Measurements from ENCODE around the gene HSFX3. TPM values are rescaled to one million over a fixed set of nuclear protein-coding genes. Genes with fewer than 3 reads are reported as not detected.

The HSFX3 gene
- total and polyA plus RNA-seq, 2 of the 13 experiments (the other 11 are each of a cell fraction or from before 2014, with no cell fraction given) = not detected

GRCh38 chrX:149570668-149571067, 20.9 kb upstream of the HSFX3 start:
- DNase-seq (ENCODE audit: low spot score) (no peak), FAIRE-seq (no peak), ATAC-seq (no peak)
- no peak overlapping the region for H3K27ac ChIP-seq (ENCODE audit: extremely low read length, insufficient read depth, low read length)
- H3K4me2 ChIP-seq (ENCODE audit: low read depth, low read length) = no peak overlapping the region
- H3K9ac ChIP-seq (ENCODE audit: insufficient read depth, low read depth, low read length) = no peak overlapping the region
- H3K27me3 ChIP-seq (ENCODE audit: control insufficient read depth in 1 of 2, insufficient read depth in 2 of 2, low read length in 2 of 2) = no peaks in the 10 kb centered on the region
- no peaks in the 10 kb centered on the region for H4K20me1 ChIP-seq (ENCODE audit: insufficient read depth, low read length)
- WGBS (ENCODE audit: low lambda C conversion rate) = 22% methylated on average over 6 of the region's 6 CpGs
- ChIA-PET CTCF (ENCODE audit: low intra/inter-chr PET ratio, low total read pairs) (no interaction called here), POLR2A (no interaction called here)
- no peaks in the 10 kb centered on the region for H3K36me3 ChIP-seq (replicated peaks in 1 of 2; ENCODE audit: control insufficient read depth in 1 of 2, insufficient read depth in 2 of 2, low read length in 2 of 2)
- H3K9me3 ChIP-seq (ENCODE audit: low read length) = no peaks in the 10 kb centered on the region
- no TSS peak for BruUV-seq (replicated peaks)
- no peaks in the 10 kb centered on the region for H3K79me2 ChIP-seq (ENCODE audit: insufficient read depth, low read length)
- no peaks in the 10 kb centered on the region for H3K4me1 ChIP-seq (ENCODE audit: insufficient read depth, low read length)
- H3K4me3 ChIP-seq (replicated peaks in 1 of 3; ENCODE audit: insufficient read depth in 1 of 3, low read depth in 2 of 3, low read length in 3 of 3) = no peak overlapping the region
- in situ Hi-C loops (cut with HindIII; ENCODE audit: extremely low pct_ligation_motif_present, low pct_unique_long_range_greater_than_20kb) = no loop called here
- H2AFZ ChIP-seq (ENCODE audit: low read length) = no peak overlapping the region
- no peak for TF ChIP-seq PATZ1 (CRISPR knock-in tag; IDR thresholded peaks at IDR 0.05)
- TF ChIP-seq NFYC (CRISPR knock-in tag; IDR thresholded peaks at IDR 0.05) = no peak
- no peak for TF ChIP-seq ZNF670 (CRISPR knock-in tag; IDR thresholded peaks at IDR 0.05; ENCODE audit: borderline replicate concordance)
- no peak for TF ChIP-seq ZBTB14 (CRISPR knock-in tag; IDR thresholded peaks at IDR 0.05)
- no peak for TF ChIP-seq SRSF1 (optimal IDR thresholded peaks at IDR 0.05; ENCODE audit: low read depth, low read length)
- intact Hi-C loops (cut with micrococcal nuclease; ENCODE audit: unreplicated experiment) = no loop called here

GRCh38 chrX:149569770-149570169, 20.0 kb upstream of the HSFX3 start:
- ATAC-seq = no peak
- H3K79me2 ChIP-seq (ENCODE audit: insufficient read depth, low read length) = no peaks in the 10 kb centered on the region
- H3K9ac ChIP-seq (ENCODE audit: insufficient read depth, low read depth, low read length) = no peak overlapping the region
- WGBS (ENCODE audit: low lambda C conversion rate) = 20% methylated on average over 2 of the region's 2 CpGs
- no TSS peak for BruUV-seq (replicated peaks)
- no peaks in the 10 kb centered on the region for H4K20me1 ChIP-seq (ENCODE audit: insufficient read depth, low read length)
- H3K4me1 ChIP-seq (ENCODE audit: insufficient read depth, low read length) = no peaks in the 10 kb centered on the region
- no peak overlapping the region for H2AFZ ChIP-seq (ENCODE audit: low read length)
- no peak for DNase-seq (ENCODE audit: low spot score)
- H3K27me3 ChIP-seq (ENCODE audit: control insufficient read depth in 1 of 2, insufficient read depth in 2 of 2, low read length in 2 of 2) = no peaks in the 10 kb centered on the region
- ChIA-PET POLR2A (no interaction called here), CTCF (ENCODE audit: low intra/inter-chr PET ratio, low total read pairs) (no interaction called here)
- intact Hi-C loops (cut with micrococcal nuclease; ENCODE audit: unreplicated experiment) (no loop called here), in situ Hi-C loops (cut with HindIII; ENCODE audit: extremely low pct_ligation_motif_present, low pct_unique_long_range_greater_than_20kb) (no loop called here)
- no peak overlapping the region for H3K4me3 ChIP-seq (replicated peaks in 1 of 3; ENCODE audit: insufficient read depth in 1 of 3, low read depth in 2 of 3, low read length in 3 of 3)
- H3K27ac ChIP-seq (ENCODE audit: extremely low read length, insufficient read depth, low read length) = no peak overlapping the region
- no peaks in the 10 kb centered on the region for H3K9me3 ChIP-seq (ENCODE audit: low read length)
- no peak for FAIRE-seq
- no peak overlapping the region for H3K4me2 ChIP-seq (ENCODE audit: low read depth, low read length)
- no peaks in the 10 kb centered on the region for H3K36me3 ChIP-seq (replicated peaks in 1 of 2; ENCODE audit: control insufficient read depth in 1 of 2, insufficient read depth in 2 of 2, low read length in 2 of 2)
- TF ChIP-seq EHMT2 (IDR thresholded peaks at IDR 0.05; ENCODE audit: borderline replicate concordance, low read depth, low read length) (no peak), HOXA5 (CRISPR knock-in tag; IDR thresholded peaks at IDR 0.05) (no peak), CEBPZ (IDR thresholded peaks at IDR 0.05; ENCODE audit: low read length) (no peak), ZNF136 (CRISPR knock-in tag; IDR thresholded peaks at IDR 0.05; ENCODE audit: low read depth) (no peak), ZNF234 (CRISPR knock-in tag; conservative IDR thresholded peaks at IDR 0.05) (no peak), ZNF577 (CRISPR knock-in tag; IDR thresholded peaks at IDR 0.05; ENCODE audit: borderline replicate concordance, low read depth) (no peak), ZSCAN12 (CRISPR knock-in tag; IDR thresholded peaks at IDR 0.05) (no peak), ZFP36L1 (CRISPR knock-in tag; IDR thresholded peaks at IDR 0.05) (no peak), POLR2A (IDR thresholded peaks at IDR 0.05; ENCODE audit: insufficient read depth in 1 of 2, low read depth in 2 of 2, low read length in 2 of 2) (no peak)
